Fibroblast of mammary gland (primary cell): ENCODE results near the gene SEC16A.

Experiments used
- DNase-seq: peaks from one replicate; pipeline ENCODE4 v3.0.0-alpha.2; 2010; ENCODE audit warnings: low read depth
- H3K4me3 ChIP-seq: 2 replicates; pipeline ENCODE4 v1.5.1; 2011; ENCODE audit warnings: low read depth, mild to moderate bottlenecking, low read length, moderate library complexity; ENCODE audit not compliant: control insufficient read depth
- TF ChIP-seq, protein P1 (sequence below): conservative IDR thresholded peaks from 2 replicates; pipeline ENCODE4 v1.5.1; 2011; ENCODE audit warnings: low read depth, low read length, inconsistent platforms; ENCODE audit not compliant: control insufficient read depth, insufficient read depth

SEC16A gene

DNA sequence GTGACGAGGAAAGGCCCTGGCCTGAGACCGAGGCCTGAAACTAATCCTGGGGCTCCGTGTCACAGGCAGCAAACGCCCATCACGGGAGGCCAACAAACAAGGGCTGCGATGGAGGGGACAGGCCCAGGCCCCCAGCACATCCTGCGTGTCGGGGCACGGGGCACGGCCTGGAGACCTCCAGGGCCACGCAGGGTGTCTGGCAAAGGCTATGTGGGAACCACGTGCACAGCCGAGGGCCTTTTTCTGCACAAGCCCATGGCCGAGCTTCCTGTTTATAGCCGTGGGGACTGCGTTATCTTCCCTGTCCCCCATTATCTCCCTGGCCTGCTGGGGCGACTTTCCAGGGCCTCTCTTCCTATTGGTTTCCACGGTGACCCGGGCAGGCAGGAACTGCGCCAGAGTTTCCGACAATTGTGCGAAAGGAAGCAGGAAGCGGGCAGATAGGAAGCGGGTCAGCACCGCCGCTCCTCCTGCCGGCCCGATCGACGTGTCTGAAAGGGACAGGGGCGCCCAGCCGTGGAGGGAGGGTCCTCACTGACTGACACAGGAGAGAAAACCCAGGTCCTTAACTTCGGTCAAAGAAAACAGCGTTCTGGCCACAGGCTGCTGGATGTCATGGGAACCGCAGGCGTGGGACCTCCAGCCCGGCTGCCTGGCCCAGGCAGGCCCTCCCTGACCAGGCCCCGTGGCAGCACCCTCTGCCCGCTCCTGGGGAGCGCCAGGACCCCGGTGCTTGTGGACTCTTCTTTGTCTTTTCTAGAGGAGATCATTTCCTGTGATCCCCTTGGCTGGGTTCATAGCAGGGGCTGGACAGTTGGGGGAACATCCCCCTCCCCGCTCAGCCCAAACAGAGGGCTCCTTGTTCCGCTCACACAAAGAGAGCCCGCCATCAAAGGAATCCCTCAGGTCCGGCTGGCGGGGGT, 29.1 kb upstream of the SEC16A start:
- H3K4me3 ChIP-seq: no peak overlapping the region
- TF ChIP-seq, protein P1, sequence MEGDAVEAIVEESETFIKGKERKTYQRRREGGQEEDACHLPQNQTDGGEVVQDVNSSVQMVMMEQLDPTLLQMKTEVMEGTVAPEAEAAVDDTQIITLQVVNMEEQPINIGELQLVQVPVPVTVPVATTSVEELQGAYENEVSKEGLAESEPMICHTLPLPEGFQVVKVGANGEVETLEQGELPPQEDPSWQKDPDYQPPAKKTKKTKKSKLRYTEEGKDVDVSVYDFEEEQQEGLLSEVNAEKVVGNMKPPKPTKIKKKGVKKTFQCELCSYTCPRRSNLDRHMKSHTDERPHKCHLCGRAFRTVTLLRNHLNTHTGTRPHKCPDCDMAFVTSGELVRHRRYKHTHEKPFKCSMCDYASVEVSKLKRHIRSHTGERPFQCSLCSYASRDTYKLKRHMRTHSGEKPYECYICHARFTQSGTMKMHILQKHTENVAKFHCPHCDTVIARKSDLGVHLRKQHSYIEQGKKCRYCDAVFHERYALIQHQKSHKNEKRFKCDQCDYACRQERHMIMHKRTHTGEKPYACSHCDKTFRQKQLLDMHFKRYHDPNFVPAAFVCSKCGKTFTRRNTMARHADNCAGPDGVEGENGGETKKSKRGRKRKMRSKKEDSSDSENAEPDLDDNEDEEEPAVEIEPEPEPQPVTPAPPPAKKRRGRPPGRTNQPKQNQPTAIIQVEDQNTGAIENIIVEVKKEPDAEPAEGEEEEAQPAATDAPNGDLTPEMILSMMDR: no peak
- DNase-seq: no peak

DNA sequence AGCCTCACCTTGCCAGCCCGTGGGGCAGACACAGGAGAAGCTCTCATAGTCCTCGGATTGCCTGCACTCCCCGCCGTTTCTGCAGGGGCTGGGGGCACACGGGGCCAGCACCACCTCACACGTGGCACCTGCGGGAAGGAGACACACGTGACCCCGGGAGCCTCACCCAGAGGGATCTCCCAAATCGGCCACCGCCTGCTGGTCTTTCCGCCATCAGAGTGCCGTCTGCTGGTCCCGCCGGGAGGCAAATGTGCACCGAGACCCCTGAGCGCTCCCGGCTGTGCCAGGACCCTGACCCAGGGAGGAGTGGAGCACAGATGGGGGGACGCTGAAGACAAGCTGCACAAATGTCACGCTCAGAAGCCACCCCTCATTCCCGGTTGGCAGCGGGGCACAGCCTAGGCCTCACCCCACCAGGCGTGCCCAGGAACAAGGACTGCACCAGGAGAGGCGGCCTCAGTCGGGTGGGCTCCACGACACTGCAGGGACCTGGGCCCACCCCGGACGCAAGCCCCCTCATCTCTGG, 28.4 kb upstream of the SEC16A start:
- no peak overlapping the region for H3K4me3 ChIP-seq
- DNase-seq: no peak
- TF ChIP-seq, protein P1: no peak

DNA sequence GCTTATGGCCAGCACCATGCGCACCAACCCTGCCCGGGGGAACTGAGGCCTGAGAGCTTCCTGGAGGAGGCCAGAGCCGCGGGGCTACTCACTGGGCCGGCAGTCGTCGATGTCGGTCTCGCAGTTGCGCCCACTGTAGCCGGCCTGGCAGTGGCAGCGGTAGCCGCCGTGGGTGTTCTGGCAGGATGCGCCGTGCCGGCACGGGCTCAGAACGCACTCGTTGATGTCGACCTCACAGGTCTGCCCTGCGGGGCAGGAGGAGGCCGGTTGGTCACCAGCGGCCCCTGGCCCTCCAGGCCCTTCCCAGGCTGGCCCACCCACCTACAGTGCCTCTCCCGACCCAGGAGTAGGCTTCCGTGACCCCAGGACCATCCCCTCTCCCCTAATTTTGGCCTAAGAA, 27.7 kb upstream of the SEC16A start:
- DNase-seq: no peak
- no peak overlapping the region for H3K4me3 ChIP-seq
- TF ChIP-seq, protein P1: no peak

DNA sequence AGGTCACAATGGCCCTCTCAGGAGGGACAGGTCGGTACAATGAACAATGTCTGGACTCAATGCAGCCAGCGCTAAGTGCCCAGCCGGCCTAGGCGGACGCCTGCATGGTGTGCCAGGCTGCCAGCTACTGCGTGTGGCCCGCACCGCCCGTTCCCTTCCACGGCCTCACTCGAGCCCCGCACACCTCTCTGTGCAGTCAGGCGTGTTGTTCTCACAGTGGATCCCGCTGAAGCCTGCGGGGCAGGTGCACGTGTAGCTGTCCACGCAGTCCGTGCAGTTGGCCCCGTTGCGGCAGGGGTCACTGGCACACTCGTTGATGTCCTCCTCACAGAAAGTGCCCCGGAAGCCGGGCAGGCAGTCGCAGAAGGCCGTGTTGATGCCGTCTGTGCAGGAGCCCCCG, 26.7 kb upstream of the SEC16A start:
- DNase-seq: no peak
- TF ChIP-seq, protein P1: no peak
- H3K4me3 ChIP-seq: no peak overlapping the region

DNA sequence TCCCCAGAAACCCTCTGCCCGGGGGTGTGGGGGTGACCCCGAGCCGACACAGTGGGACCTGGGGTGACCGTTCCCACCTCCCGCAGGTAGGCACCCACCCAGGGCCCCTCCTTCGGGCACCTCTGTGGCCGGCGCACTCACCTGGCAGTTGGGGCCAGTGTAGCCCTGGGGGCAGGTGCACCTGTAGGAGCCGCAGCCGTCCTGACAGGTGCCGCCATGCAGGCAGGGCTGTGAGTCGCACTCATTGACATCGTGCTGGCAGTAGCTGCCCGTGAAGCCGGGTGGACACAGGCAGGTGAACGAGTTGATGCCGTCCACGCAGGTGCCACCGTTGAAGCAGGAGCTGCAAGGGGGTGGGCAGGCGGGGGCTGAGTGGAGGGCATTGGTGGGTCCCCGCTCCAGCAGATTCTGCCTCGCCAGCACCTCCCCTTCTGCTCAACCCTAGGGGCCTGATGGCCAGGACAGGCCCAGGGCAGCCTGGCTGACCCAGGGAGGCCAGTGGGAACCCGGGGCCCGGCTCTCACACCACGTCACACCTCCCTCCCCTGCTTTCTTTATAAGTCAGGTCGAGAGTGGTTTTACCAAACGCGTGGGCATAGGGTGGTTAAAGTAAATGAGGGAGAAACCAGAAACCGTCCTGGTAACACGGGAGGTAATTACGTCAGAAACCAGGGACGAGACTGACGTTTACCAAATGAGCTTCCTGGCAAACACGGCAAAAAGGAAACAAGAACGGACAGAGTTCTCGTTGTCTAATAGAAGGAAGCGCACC, 26.1 kb upstream of the SEC16A start:
- TF ChIP-seq, protein P1: no peak
- DNase-seq: no peak
- no peak overlapping the region for H3K4me3 ChIP-seq

DNA sequence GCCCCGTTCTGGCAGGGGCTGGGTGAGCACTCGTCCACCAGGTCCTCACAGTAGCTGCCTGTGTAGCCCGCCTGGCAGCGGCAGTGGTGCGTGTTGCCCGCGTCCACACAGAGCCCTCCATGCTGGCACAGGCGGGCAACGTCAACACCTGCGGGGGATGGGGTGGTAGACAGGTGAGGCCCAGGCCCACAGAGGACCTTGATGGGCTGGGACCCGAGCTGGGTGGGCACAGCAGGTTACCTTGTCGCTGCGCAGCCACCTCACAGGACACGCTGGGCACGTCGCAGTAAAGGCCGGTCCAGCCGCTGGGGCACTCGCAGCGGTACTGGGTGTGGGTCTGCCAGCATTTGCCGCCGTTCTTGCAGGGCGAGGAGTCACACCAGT, 25.1 kb upstream of the SEC16A start:
- TF ChIP-seq, protein P1: no peak
- no peak for DNase-seq

More for the DNA sequence above, 25.1 kb upstream of the SEC16A start:
- no peak overlapping the region for H3K4me3 ChIP-seq
